Right lobe of liver (tissue), 4 donors: ENCODE results near the gene SVEP1.

Experiments used
- POLR2A ChIP-seq: fragments of 450-650 bp; IDR thresholded peaks from one replicate; pipeline ENCODE4 v1.6.1; 2017; ENCODE audit warnings: antibody characterized with exemption, mild to moderate bottlenecking
- TF ChIP-seq, protein P1 (sequence below), 4 donors: fragments of 200-600 bp in 3 of 4; fragments of 450-650 bp in 1 of 4; IDR thresholded peaks; one replicate each; pipeline versions ENCODE4 v1.5.1 to v1.8.0; 2016 to 2022; ENCODE audit warnings: antibody characterized with exemption in 4 of 4, mild to moderate bottlenecking in 2 of 4
- donor health status: DM: no; HTN: no; CAD: no.
- donor health status: DM: no; HTN: no; CAD: no.
- donor health status: DM: no; HTN: yes; CAD: no.

- TF ChIP-seq, protein P1, sequence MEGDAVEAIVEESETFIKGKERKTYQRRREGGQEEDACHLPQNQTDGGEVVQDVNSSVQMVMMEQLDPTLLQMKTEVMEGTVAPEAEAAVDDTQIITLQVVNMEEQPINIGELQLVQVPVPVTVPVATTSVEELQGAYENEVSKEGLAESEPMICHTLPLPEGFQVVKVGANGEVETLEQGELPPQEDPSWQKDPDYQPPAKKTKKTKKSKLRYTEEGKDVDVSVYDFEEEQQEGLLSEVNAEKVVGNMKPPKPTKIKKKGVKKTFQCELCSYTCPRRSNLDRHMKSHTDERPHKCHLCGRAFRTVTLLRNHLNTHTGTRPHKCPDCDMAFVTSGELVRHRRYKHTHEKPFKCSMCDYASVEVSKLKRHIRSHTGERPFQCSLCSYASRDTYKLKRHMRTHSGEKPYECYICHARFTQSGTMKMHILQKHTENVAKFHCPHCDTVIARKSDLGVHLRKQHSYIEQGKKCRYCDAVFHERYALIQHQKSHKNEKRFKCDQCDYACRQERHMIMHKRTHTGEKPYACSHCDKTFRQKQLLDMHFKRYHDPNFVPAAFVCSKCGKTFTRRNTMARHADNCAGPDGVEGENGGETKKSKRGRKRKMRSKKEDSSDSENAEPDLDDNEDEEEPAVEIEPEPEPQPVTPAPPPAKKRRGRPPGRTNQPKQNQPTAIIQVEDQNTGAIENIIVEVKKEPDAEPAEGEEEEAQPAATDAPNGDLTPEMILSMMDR (IDR thresholded peaks at IDR 0.05), result no peak
- TF ChIP-seq POLR2A, result no peak
These were observed 209.2 kb downstream of the SVEP1 start for GRCh38 chr9:110370315-110370714.
